ENCODE data around the gene MEIS2.

GRCh38 chr15:36860792-36861191 is 239.6 kb downstream of the MEIS2 start:
- TF ChIP-seq CTCF (IDR thresholded peaks at IDR 0.05) (no peak), POLR2A (IDR thresholded peaks at IDR 0.05) (no peak)

All from Peyer's patch (tissue), 4 donors.